PFSK-1 (cell line): ENCODE results near the gene NFIA.

Experiments
- FOXP2 ChIP-seq: optimal IDR thresholded peaks from 2 replicates; pipeline ENCODE3; 2011; ENCODE audit warnings: borderline replicate concordance, control low read depth, inconsistent platforms; ENCODE audit not compliant: insufficient read depth; ENCODE audit errors: extremely low read length, extremely low read depth
- POLR2AphosphoS5 ChIP-seq: IDR thresholded peaks from 2 replicates; pipeline ENCODE4 v1.6.1; 2012; ENCODE audit warnings: low read depth, mild to moderate bottlenecking, control low read depth, low read length, moderate library complexity
- REST ChIP-seq, 2 experiments: IDR thresholded peaks; 2 replicates each; pipeline versions ENCODE4 v1.6.1 to v1.8.0; 2011 to 2012; ENCODE audit warnings: low read depth in 2 of 2, low read length in 2 of 2, control low read depth in 1 of 2, inconsistent platforms in 1 of 2, mild to moderate bottlenecking in 1 of 2, moderate library complexity in 1 of 2; ENCODE audit not compliant: insufficient read depth in 1 of 2
- SIN3A ChIP-seq: IDR thresholded peaks from 2 replicates; pipeline ENCODE4 v1.6.1; 2012; ENCODE audit warnings: mild to moderate bottlenecking, low read length, moderate library complexity, borderline replicate concordance; ENCODE audit not compliant: insufficient read depth
- TAF1 ChIP-seq: IDR thresholded peaks from 2 replicates; pipeline ENCODE4 v1.6.1; 2012; ENCODE audit warnings: low read length, control low read depth, borderline replicate concordance; ENCODE audit not compliant: insufficient read depth

The NFIA gene

GRCh38 chr1:61231795-61232194 lies 149.4 kb downstream of the NFIA start:
- TF ChIP-seq POLR2AphosphoS5 (no peak), TAF1 (no peak), FOXP2 (no peak), REST (IDR thresholded peaks at IDR 0.05; ENCODE audit: insufficient read depth in 1 of 2, low read depth in 2 of 2, low read length in 2 of 2) (no peak), SIN3A (no peak)

GRCh38 chr1:61233121-61233660 lies 150.8 kb downstream of the NFIA start:
- TF ChIP-seq FOXP2 (no peak), TAF1 (no peak), SIN3A (no peak), POLR2AphosphoS5 (no peak), REST (IDR thresholded peaks at IDR 0.05; ENCODE audit: insufficient read depth in 1 of 2, low read depth in 2 of 2, low read length in 2 of 2) (no peak)

- TF ChIP-seq TAF1 (no peak), FOXP2 (no peak), REST (IDR thresholded peaks at IDR 0.05; ENCODE audit: insufficient read depth in 1 of 2, low read depth in 2 of 2, low read length in 2 of 2) (no peak), POLR2AphosphoS5 (no peak), SIN3A (no peak)
Measured at GRCh38 chr1:61234587-61234919, 152.2 kb downstream of the NFIA start.

GRCh38 chr1:61237147-61237546 lies 154.8 kb downstream of the NFIA start:
- TF ChIP-seq TAF1 (no peak), REST (IDR thresholded peaks at IDR 0.05; ENCODE audit: insufficient read depth in 1 of 2, low read depth in 2 of 2, low read length in 2 of 2) (no peak), SIN3A (no peak), FOXP2 (no peak), POLR2AphosphoS5 (no peak)
